Activated CD8-positive, alpha-beta T cell treated with anti-CD3 and anti-CD28 coated beads for 36 hours (primary cell): ENCODE measurements around the gene CAPN5. TPM values are rescaled to one million over a fixed set of nuclear protein-coding genes. Genes with fewer than 3 reads are reported as not detected.
A peak's percentile ranks its signal among the peaks of the same experiment; 100 is the strongest.

Source experiments
- ATAC-seq: fragments of 200-7000 bp; cut with Tn5 transposase; one replicate; pipeline ENCODE4 v1.10.0; 2021; ENCODE audit warnings: mild to moderate bottlenecking, moderate library complexity
- CTCF ChIA-PET: fragments of 350-600 bp; sonication (Branson Sonifier 250); formaldehyde crosslinking; loops from one replicate; lab custom pipeline; 2021; ENCODE audit warnings: antibody characterized with exemption; lab: Charles Lee
- POLR2A ChIA-PET: fragments of 350-600 bp; sonication (Branson Sonifier 250); formaldehyde crosslinking; loops from one replicate; lab custom pipeline; 2021; ENCODE audit warnings: antibody characterized with exemption; lab: Charles Lee
- DNase-seq: peaks from one replicate; pipeline ENCODE4 v3.0.0-alpha.2; 2020
- H3K27ac Mint-ChIP-seq: one replicate; pipeline ENCODE4 v1.8.0; 2021; ENCODE audit warnings: mild to moderate bottlenecking, mixed read lengths
- H3K27me3 Mint-ChIP-seq: one replicate; pipeline ENCODE4 v1.8.0; 2021; ENCODE audit warnings: mixed read lengths
- H3K36me3 Mint-ChIP-seq: one replicate; pipeline ENCODE4 v1.8.0; 2021; ENCODE audit warnings: low read depth, mixed read lengths
- H3K4me1 Mint-ChIP-seq: one replicate; pipeline ENCODE4 v1.8.0; 2021; ENCODE audit warnings: low read depth, mixed read lengths
- H3K4me3 Mint-ChIP-seq: one replicate; pipeline ENCODE4 v1.8.0; 2021; ENCODE audit warnings: mild to moderate bottlenecking, moderate library complexity, mixed read lengths
- H3K9me3 Mint-ChIP-seq: one replicate; pipeline ENCODE4 v1.8.0; 2021; ENCODE audit warnings: mixed read lengths
- intact Hi-C: fragments of 100-400 bp; cut with micrococcal nuclease; formaldehyde crosslinking; loops from one replicate; pipeline ENCODE4 v1.10.0; 2022
- total RNA-seq, 2 experiments: library from RNA; stranded (reverse); gene quantifications; one replicate each; pipeline ENCODE4 v1.2.3, GENCODE V29; 2021
- TF ChIP-seq, protein P1 (sequence below): fragments of 200-600 bp; IDR thresholded peaks from one replicate; pipeline ENCODE4 v1.8.0; 2022; ENCODE audit warnings: antibody characterized with exemption, mild to moderate bottlenecking

The CAPN5 gene
- total RNA-seq, 2 experiments from 2014 or later = 1.6 to 2.2 TPM

DNA sequence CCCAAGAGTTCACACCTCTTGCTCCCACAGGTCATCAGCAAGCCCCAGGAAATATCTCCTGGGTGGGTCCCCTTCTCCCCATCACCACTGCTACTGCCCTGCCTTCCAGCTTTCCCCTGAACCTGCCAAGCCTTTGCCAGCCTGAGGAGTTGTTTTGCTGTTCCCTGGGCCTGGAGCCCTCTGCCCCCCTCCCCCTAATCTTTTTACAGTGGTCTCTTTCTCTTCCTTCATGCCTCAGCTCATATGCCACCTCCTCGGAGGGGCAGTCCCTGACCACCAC is 80.2 kb downstream of the CAPN5 start:
- ChIA-PET POLR2A (interaction anchor here (1.6 kb wide), 1 partner anchor 11 kb away, joined by 7 read pairs; no protein-coding TSS in a partner anchor), CTCF (interaction anchor here (1.3 to 1.5 kb wide), 3 partner anchors 20 to 401 kb away, joined by 3 to 7 read pairs (median 3); no protein-coding TSS in a partner anchor)
- Mint-ChIP-seq H3K4me3 (no peak overlapping the region), H3K27ac (no peak overlapping the region), H3K36me3 (no peaks in the 10 kb centered on the region), H3K9me3 (no peaks in the 10 kb centered on the region), H3K27me3 (no peaks in the 10 kb centered on the region), H3K4me1 (peaks cover 39% of the 10 kb centered on the region)
- TF ChIP-seq, protein P1, sequence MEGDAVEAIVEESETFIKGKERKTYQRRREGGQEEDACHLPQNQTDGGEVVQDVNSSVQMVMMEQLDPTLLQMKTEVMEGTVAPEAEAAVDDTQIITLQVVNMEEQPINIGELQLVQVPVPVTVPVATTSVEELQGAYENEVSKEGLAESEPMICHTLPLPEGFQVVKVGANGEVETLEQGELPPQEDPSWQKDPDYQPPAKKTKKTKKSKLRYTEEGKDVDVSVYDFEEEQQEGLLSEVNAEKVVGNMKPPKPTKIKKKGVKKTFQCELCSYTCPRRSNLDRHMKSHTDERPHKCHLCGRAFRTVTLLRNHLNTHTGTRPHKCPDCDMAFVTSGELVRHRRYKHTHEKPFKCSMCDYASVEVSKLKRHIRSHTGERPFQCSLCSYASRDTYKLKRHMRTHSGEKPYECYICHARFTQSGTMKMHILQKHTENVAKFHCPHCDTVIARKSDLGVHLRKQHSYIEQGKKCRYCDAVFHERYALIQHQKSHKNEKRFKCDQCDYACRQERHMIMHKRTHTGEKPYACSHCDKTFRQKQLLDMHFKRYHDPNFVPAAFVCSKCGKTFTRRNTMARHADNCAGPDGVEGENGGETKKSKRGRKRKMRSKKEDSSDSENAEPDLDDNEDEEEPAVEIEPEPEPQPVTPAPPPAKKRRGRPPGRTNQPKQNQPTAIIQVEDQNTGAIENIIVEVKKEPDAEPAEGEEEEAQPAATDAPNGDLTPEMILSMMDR = no peak
- no peak for ATAC-seq
- peak; percentile 19 for DNase-seq
- intact Hi-C loops = no loop called here

DNA sequence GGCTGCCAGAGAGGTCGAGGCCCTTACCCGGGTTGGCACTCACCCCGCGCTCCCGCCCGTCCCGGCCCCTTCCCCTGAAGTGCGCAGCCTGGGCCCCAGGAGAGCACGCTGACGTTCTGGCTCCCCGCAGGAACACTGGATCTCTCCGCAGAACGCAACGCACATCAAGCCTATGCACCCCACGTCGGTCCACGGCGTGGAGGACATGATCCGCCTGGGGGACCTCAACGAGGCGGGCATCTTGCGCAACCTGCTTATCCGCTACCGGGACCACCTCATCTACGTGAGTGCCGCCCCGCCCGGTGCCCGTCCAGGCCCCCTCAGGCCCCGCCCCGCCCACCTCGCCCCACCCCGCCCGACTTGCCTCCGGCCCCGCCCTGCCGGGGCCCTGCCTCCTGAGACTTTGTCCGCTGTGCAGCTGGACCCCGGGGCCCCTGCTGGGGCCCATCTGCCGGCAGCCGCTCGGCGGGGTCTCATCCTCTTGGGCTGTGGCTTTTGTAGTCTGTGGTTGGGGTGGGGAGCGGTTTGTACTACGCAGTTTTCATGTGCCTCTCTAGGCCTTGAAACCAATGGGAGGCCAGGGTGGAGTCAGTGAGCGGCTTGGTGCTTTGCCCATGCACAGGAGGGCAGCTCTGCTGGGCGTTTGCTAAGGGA is 81.0 kb downstream of the CAPN5 start:
- DNase-seq (peak; percentile 74), ATAC-seq (peak; percentile 50)
- intact Hi-C loops = no loop called here
- Mint-ChIP-seq H3K9me3 (no peaks in the 10 kb centered on the region), H3K27me3 (no peaks in the 10 kb centered on the region), H3K4me1 (peaks cover 39% of the 10 kb centered on the region), H3K27ac (peak overlapping the region; percentile 60), H3K4me3 (peak overlapping the region; percentile 43), H3K36me3 (no peaks in the 10 kb centered on the region)
- ChIA-PET POLR2A (no interaction called here), CTCF (interaction anchor here (1.3 to 2.2 kb wide), 4 partner anchors 21 to 400 kb away, joined by 3 to 12 read pairs (median 5); no protein-coding TSS in a partner anchor)
- TF ChIP-seq, protein P1 = no peak

DNA sequence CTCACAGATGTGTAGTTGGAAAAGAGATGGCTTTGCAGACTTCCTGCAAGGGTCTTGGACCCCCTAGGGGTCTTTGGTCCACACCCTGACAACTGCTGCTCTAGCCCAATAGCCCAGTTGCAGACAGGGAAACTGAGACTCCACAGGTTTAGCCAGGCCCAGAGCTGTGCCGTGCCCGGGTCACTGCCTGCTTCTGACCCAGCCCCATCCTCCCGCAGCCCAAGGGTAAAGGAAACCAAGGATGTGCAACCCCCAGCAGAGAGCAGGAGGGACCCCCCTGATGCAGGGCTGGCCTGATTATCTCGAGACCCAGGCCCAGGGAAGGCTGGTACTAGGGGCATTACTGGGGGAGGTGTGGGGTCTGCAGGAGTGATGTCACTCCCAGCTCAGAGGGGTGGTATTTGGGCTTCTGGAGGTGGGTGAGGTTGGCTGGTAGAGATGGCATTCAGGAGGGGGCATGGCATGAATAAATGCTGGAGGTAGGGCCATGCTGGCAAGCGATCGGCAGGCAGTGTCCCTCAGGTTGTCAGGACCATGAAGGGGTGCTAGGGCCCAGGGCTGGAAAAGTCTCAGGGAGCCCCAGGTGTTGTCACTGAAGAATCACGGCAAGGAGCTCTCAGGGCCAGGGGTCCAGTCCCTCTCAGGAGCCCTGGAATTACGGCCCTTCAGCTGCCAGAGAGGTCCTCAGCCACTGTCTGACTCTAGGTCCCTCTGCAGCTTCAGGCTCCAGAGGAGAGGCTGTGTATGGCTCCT is 82.4 kb downstream of the CAPN5 start:
- no peak for ATAC-seq
- TF ChIP-seq, protein P1 = no peak
- H3K4me1 Mint-ChIP-seq = peaks cover 45% of the 10 kb centered on the region
- H3K36me3 Mint-ChIP-seq = no peaks in the 10 kb centered on the region
- no peak overlapping the region for H3K4me3 Mint-ChIP-seq
- ChIA-PET POLR2A (no interaction called here), CTCF (interaction anchor here (2.2 kb wide), 1 partner anchor 22 kb away, joined by 12 read pairs; no protein-coding TSS in a partner anchor)
- no peak overlapping the region for H3K27ac Mint-ChIP-seq
- H3K9me3 Mint-ChIP-seq = no peaks in the 10 kb centered on the region
- intact Hi-C loops = no loop called here
- H3K27me3 Mint-ChIP-seq = no peaks in the 10 kb centered on the region
- no peak for DNase-seq

DNA sequence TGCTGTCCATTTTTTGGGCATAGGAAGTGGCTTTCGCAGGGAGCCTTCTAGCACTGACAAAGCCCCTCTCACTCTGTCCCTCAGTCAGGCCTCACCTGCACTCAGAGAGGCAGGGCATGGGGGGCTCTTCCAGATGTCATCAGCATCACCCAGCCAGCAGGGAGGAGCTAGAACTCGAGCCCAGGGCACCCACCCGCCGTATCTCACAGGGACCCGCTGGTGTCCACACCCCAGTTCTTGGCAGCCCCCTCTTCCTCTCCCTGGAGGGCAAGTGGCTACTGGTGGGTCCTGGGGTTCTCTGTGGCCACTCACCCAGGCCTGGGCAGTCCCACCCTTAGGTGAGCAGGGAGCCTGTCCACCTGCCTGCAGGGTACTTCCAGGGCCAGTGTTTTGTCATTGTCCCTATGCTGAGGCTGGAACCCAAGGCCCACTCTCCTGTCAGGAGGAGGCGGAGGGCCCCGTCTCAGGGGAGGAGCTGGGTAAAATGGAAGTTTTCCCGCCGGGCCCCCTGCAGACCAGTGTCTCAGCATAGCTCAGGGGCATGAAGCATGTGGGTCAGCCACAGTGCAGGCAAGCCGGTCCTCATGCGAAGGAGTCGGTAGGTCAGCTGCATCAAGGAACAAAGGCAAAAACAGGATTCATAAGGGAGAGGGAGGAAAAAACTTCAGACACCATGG is 83.1 kb downstream of the CAPN5 start:
- Mint-ChIP-seq H3K9me3 (no peaks in the 10 kb centered on the region), H3K27me3 (no peaks in the 10 kb centered on the region), H3K4me3 (no peak overlapping the region), H3K4me1 (peaks cover 48% of the 10 kb centered on the region), H3K36me3 (no peaks in the 10 kb centered on the region), H3K27ac (no peak overlapping the region)
- ATAC-seq (no peak), DNase-seq (no peak)
- CTCF ChIA-PET = interaction anchor here (2.2 to 3.1 kb wide), 2 partner anchors 23 kb away, joined by 12 to 15 read pairs; no protein-coding TSS in a partner anchor
- POLR2A ChIA-PET = no interaction called here
- TF ChIP-seq, protein P1 = no peak
- intact Hi-C loops = no loop called here
